Left ventricle myocardium inferior (tissue), 1 donor: ENCODE data around the gene TNXB. TPM values are rescaled to one million over a fixed set of nuclear protein-coding genes. Genes with fewer than 3 reads are reported as not detected.

Experiments
- DNase-seq: peaks from one replicate; pipeline ENCODE4 v3.0.0-alpha.2; 2020
- H3K27ac ChIP-seq: fragments of 200-600 bp; replicated peaks from 2 replicates; pipeline ENCODE4 v1.8.0; 2021
- H3K27me3 ChIP-seq: fragments of 200-600 bp; 2 replicates; pipeline ENCODE4 v1.8.0; 2021; ENCODE audit warnings: low read depth
- H3K36me3 ChIP-seq: fragments of 200-600 bp; 2 replicates; pipeline ENCODE4 v1.8.0; 2021
- H3K4me1 ChIP-seq: fragments of 200-600 bp; 2 replicates; pipeline ENCODE4 v1.8.0; 2021
- H3K4me3 ChIP-seq: fragments of 200-600 bp; 2 replicates; pipeline ENCODE4 v1.8.0; 2021; ENCODE audit warnings: mild to moderate bottlenecking, moderate library complexity
- H3K9me3 ChIP-seq: fragments of 200-600 bp; replicated peaks from 2 replicates; pipeline ENCODE4 v1.8.0; 2021
- CTCF ChIP-seq: fragments of 200-600 bp; IDR thresholded peaks from 2 replicates; pipeline ENCODE4 v1.8.0; 2021; ENCODE audit warnings: antibody characterized with exemption, mild to moderate bottlenecking, borderline replicate concordance
- intact Hi-C: fragments of 100-400 bp; cut with micrococcal nuclease; formaldehyde crosslinking; loops from one replicate; pipeline ENCODE4 v1.11.0; 2022
- total RNA-seq: library from RNA; stranded (reverse); fragmentation: NEBNext Ultra II Directional; extraction: Animal tissue kit (Norgen Biotek cat#: 25700); gene quantifications from one replicate; pipeline ENCODE4 v1.2.1, GENCODE V29; 2021
- donor health status: DM: no; HTN: yes; CAD: no; lungs with severe emphysema.

Gene TNXB
- total RNA-seq, 1 donor from 2014 or later, result 73.0 TPM

- Histone ChIP-seq H3K27ac (no peak overlapping the region), H3K27me3 (peaks cover 7% of the 10 kb centered on the region), H3K9me3 (no peaks in the 10 kb centered on the region), H3K36me3 (no peaks in the 10 kb centered on the region), H3K4me1 (peaks cover 18% of the 10 kb centered on the region), H3K4me3 (no peak overlapping the region)
- intact Hi-C loops, result no loop called here
- no peak for DNase-seq
- TF ChIP-seq CTCF, result no peak
These were observed 24.6 kb upstream of the TNXB start for GRCh38 chr6:32133786-32134185.

- H3K4me1 ChIP-seq, result peaks cover 31% of the 10 kb centered on the region
- no peak overlapping the region for H3K27ac ChIP-seq
- no peak overlapping the region for H3K4me3 ChIP-seq
- no peak for DNase-seq
- no peak for TF ChIP-seq CTCF
- intact Hi-C loops, result no loop called here
- peaks cover 7% of the 10 kb centered on the region for H3K27me3 ChIP-seq
- no peaks in the 10 kb centered on the region for H3K36me3 ChIP-seq
- no peaks in the 10 kb centered on the region for H3K9me3 ChIP-seq
These were observed 23.0 kb upstream of the TNXB start for GRCh38 chr6:32132110-32132509.

GRCh38 chr6:32131439-32131948 is 22.4 kb upstream of the TNXB start:
- H3K27ac ChIP-seq, result no peak overlapping the region
- H3K36me3 ChIP-seq, result peaks cover 2% of the 10 kb centered on the region
- H3K27me3 ChIP-seq, result peaks cover 7% of the 10 kb centered on the region
- H3K9me3 ChIP-seq, result no peaks in the 10 kb centered on the region
- no peak for TF ChIP-seq CTCF
- no peak for DNase-seq
- H3K4me3 ChIP-seq, result no peak overlapping the region
- peaks cover 38% of the 10 kb centered on the region for H3K4me1 ChIP-seq
- intact Hi-C loops, result no loop called here

GRCh38 chr6:32129297-32130088 is 20.4 kb upstream of the TNXB start:
- intact Hi-C loops, result no loop called here
- TF ChIP-seq CTCF, result no peak
- H3K4me1 ChIP-seq, result peaks cover 47% of the 10 kb centered on the region
- H3K27ac ChIP-seq, result peak overlapping the region; percentile 93
- H3K9me3 ChIP-seq, result no peaks in the 10 kb centered on the region
- H3K27me3 ChIP-seq, result peaks cover 7% of the 10 kb centered on the region
- DNase-seq, result no peak
- H3K36me3 ChIP-seq, result peaks cover 22% of the 10 kb centered on the region
- H3K4me3 ChIP-seq, result peak overlapping the region; percentile 84

- H3K4me1 ChIP-seq, result peaks cover 47% of the 10 kb centered on the region
- intact Hi-C loops, result no loop called here
- H3K27ac ChIP-seq, result peak overlapping the region; percentile 93
- H3K36me3 ChIP-seq, result peaks cover 29% of the 10 kb centered on the region
- H3K9me3 ChIP-seq, result no peaks in the 10 kb centered on the region
- DNase-seq, result no peak
- peak overlapping the region; percentile 84 for H3K4me3 ChIP-seq
- H3K27me3 ChIP-seq, result peaks cover 4% of the 10 kb centered on the region
- TF ChIP-seq CTCF, result no peak
These were observed 19.7 kb upstream of the TNXB start for GRCh38 chr6:32128751-32129296.
